GM21737 (cell line): ENCODE results near the gene ENTPD2.
"Not testable (repeated sequence)": the region's sequence is repeated elsewhere in the genome, so short reads cannot be mapped to it uniquely, and the experiment has no call there.

Experiments used
- ATAC-seq: cut with Tn5 transposase; IDR thresholded peaks from one replicate; pipeline ENCODE4 v1.9.1; 2021; ENCODE audit warnings: mild to moderate bottlenecking, moderate library complexity; ENCODE audit not compliant: unreplicated experiment

Gene ENTPD2

DNA sequence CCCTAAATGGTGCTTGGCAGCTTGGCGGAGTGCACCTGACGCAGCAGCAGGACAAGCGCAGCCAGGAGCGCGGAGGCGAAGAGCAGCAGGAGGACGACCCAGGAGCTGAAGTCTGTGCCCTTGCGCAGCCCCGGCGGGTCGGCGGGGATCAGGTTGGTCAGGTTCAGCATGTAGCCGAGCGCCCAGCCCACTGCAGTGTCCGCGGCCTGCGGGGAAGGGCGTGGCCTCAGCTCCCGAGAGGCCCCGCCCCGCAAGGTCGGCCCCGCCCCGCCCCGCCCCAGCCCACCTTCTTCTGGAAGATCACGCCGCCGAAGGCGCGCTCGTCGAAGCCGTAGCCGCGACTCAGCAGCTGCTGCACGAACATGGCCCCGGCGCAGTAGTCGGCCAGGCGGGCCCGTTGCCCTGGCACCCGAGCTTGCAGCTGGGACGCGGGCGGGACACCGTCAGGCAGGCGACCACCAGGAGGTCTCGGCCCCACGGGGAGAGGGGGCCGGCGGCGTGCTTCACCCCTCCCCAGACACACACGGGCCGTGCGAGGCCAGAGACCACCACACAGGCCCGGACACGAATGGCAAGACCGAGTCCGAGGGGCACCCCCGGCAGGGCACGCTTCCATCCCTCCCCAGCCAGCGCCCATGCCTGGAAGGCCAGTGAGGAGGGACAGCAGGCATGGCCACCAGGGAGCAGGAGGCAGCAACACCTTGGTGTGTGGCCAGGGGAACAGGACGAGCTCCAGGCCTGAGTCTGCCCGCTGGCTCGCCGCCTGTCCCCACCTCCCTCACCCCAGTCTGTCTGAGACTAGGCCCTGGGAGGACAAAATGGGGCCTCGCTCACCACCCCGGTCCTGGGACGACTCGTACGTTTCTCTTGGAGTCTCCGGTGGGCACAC is 5.0 kb downstream of the ENTPD2 start:
- ATAC-seq = no peak

DNA sequence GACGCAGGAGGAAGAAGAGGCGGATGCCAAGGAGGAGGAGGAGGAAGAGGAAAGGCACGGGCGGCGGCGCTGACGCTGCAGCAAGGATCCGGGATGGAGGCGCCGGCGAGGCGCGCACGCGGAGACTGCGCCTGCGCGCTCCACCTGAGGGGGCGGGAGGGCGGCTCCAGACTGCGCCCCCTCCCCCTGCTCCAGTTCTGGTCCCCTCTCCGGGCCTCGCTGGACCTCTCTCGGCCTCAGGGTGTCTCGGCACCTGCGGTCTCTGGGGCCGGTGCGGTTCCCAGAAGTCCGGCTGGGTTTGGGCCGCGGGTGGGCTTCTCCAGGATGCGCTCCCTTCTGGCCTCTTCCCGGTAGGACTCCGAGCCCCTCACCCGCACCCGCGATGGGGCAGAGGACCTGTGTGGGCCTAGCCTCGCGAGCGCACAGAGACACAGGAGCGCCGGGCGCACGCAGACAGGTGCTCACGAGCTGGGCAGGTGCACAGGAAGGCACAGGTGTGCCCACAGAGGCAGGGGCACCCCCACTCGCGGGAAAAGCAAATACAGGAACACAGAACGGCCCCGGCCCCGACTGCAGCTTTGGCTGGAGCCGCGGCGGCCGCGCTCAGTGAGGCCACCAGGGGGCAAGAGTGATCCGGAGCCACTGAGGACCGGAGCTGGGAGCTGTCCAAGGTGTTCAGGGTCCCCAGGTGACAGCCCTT is 7.6 kb downstream of the ENTPD2 start, which contains the start of gene NPDC1:
Gene NPDC1, minus strand, starts transcription at position 90 of the 700 bp plus-strand sequence. CDS start 188 bp downstream, outside the sequence.
- ATAC-seq = no peak

DNA sequence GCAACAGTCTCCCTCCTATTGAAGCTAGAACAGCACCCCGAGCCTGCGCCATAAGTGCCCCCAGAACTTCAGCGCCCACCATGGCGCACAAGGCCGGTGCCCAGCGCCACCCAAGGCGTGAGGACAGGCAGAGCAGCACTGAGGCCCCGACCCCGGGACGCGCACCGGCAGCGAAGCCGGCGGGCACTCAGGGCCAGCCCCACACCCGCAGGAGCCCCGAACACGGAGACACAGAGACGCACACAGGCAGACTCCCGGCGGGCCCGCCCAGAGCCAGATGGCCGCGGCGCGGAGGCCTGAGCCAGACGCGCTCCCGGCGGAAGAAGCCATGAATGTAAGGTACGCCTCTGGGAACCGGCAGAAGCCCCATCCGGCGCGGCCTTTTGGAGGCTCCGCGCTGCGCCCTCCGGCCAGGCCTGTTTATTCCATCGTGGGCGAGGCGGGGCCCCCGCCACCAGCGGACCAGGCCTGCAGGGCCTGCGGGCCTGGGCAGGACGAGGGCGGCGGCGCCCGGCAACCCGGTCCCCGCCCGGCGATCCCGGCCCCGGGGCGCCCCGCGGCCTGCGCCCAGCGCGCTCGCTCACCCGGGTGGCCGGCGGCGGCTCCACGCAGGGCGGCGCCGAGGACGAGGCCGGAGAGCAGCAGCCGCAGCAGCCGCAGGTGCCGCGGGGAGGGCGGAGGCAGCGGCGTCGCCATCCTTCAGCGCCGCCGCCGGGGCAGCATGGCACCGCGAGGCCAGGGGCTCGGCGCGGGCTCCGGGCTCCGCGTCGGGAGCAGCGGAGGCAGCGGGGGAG is 8.4 kb downstream of the ENTPD2 start:
- no peak for ATAC-seq

DNA sequence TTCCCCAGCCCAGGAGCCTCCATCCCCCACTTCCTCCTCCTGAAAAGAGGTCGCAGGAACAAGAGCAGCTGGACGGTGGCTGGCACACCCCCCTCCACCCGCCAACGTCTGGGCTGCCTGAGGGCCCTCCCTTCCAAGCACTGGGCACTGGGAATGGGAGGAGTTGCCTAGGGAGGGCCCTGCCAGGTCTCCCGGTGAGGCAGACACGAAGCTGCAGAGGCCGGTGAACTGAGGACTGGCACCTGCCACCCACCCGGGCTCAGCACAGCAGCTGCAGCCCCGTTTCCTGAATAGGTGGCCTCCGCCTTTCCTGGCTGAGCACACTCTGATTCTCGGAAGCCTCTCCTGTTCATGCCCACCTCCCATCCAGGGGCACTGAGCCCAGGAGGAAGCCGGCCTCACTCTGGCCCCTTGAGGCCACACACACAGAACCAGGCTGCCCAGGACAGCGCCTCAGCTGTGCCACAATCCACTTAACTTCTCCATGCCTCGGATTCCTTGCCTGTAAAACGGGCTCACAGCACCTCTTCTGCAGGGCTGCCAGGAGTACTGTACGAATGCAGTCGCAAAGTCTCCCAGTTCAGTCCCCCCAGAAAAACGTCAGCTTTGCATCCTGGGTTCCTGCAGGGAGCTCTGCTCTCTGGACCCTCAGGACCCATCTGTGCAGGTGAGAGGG is 9.2 kb downstream of the ENTPD2 start:
- ATAC-seq = no peak

DNA sequence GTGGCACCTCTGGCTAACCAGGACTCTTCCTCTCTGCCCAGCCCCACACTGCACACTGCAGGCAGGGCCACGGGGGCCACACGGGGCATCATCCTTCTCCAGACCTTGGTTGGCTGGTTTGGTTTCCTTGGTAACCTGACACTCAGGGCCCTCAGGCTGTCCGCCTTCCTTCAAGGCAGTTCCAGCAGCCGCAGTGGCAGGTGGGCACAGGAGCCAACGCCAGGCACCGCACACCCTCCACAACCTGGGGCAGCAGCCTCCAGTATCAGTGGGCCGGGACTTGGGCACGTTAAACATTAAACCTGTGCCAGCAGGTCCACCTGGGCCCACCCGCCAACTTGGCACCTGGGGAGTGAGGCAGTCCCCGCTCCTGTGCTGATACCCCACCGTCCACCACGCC is 9.8 kb downstream of the ENTPD2 start:
- no peak for ATAC-seq

DNA sequence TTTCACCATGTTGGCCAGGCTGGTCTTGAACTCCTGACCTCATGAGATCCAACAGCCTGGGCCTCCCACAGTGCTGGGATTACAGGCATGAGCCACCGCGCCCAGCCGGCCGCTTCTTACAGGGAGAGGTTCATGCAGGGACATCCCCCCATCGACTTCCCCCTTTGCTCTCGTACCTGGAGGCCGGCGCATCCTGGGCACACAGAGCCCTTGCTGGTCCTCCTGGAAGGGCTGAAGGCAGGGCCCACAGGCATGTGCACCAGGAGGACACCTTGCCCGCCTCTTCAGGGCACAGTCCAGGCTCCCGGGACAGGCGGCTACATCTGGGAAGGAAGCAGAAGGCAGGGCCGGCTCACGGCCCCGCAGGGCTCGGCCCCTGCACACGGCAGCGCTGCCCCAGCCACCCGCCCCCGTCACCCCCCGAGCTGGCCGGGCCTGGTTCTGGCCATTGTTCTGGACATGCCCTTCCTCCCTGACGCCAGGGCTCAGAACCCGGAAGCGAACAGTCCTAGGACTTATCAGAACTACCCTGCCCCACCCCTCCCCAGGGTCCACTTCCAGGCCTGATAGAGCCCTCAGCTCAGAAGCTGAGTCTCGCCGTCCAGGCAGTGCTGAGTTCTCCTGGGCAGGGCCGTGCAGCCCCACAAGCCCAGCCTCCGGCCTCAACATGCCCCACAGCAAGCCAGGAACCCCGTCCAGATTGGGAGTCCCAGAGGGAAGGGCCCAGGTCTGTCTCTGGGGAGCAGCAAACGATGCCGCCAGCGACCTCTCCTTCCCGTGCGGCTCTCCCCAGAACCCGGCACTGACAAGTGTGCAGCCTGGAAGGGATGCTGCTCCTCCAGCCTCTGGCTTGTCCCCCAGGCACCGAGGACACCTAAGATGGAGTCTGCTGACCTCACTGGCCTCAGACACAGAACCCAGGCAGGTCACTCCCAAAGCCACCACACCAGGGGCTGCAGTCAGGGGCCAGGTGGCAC is 10.8 kb downstream of the ENTPD2 start:
- ATAC-seq = no peak

DNA sequence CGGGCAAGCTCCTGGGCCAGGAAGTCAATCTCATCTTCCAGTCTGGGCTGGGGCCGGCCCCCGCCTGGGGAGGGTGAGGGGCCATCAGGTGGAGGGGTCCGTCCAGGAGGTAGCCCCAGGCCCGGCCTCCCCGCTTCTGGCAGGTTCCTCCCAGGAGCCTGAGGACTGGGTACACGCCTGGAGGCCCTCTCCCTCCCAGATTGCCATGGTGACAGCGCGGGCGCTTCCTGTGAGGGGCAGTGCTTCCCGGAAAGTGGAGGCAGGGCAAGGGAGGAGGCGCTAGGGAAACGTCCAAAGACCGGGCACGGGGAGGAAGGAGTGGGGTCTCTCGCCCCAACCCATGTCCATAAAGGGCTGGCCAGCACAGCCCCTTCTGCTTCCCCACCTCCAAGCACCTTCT is 12.7 kb downstream of the ENTPD2 start:
- no peak for ATAC-seq

DNA sequence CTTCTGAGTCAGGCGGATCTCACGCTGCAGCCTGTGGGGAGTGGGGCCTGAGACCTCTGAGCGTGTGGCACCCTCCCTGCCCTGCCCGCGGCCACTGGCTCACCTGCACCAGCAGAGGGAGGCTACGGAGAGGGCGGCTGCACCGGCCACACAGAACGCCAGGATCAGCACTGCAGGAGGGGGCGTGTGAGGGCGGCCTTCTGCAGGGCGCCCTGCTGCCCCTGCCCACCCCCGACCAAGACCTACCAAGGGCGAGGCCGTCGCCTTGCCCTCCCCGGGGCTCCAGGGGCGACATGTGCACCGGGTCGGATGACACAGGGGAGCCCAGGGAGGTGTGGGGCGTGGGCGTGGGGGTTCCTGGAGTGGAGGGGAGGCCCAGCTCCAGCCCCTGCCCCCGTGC is 13.3 kb downstream of the ENTPD2 start:
- no peak for ATAC-seq

DNA sequence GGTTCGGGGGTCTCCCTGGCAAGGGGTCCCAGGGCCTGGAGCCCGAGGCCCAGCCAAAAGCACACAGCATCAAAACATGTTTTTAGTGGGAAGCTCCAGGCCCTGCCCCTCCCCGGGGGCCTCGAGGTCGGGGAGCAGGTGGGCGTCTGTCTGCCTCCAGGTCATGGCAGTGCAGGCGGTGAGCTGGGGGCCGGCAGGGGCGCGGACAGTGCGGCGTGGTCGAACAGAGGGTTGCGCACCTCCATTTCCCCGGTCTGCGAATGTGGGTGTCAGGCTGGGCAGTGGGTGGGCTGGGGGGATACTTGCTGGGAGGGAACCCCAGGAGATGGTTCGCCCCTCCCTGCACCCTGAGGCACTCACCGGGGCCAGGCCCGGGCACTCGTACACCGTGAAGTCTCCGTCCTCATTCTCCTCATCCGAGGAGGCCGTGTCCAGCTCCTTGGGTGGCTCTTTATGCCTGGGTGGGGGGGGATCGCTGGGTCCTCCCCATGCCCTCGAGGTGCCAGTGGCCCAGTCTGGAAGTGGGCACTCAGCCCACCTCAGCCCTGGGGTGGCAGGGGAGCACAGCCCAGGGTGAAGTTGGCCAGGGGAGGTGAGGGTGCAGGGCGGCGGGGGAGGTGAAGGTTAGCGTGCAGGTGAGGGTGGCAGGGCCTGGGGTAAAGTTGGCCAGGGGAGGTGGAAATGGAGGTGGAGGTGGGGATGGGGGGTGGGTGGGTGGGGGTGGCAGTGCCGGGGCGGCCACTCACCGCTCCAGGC is 14.1 kb downstream of the ENTPD2 start:
- no peak for ATAC-seq

DNA sequence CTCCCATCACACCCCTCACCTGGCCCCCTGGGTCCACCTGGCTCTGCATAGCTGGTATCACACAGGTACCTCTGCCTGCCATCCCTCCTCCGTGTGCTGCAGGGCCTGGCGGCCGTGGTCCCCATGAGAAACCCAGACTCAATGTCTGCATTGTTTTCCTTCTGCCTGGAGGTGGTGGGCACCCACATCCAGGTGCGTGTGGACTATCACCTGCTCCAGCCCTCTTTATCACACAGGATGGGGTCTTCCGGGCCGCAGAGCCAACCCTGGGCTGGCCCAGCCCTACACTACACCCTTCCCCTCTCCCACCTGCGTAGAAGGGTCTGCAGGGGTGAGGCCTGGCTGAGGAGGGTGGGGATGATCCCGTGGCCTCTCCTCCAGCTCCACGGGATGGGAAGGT is 14.9 kb downstream of the ENTPD2 start:
- no peak for ATAC-seq

DNA sequence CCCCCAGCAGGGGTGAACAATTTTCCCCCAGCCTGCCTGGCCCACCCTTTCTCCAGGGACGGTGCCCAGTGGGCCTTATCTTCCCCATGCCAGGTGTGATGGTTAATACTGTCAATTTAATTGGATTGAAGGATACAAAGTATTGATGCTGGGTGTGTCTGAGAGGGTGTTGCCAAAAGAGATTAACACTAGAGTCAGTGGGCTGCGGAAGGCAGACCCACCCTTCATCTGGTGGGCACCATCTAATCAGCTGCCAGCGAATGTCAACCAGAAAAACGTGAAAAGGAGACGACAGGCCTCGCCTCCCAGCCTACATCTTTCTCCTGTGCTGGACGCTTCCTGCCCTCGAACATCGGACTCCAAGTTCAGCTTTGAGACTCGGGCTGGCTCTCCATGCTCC is 16.4 kb downstream of the ENTPD2 start:
- no peak for ATAC-seq

DNA sequence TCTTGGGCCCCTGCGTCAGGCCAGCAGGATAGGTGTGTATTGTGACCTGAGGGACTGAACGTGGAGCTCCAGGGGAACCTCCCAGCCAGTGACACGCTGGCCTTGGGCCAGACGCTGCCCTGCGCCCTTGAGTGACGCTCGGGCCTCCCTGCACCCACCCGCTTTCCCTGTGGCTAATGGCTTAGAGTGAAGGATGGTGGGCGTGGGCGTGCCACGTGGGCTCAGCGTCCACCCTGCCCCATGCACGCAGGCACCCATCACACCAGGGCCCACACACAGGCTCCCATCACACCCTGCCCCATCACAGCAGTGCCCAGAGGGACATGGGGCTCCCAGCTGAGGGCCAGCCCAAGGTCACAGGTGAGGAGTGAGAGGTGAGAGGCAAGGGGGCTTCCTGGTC is 16.8 kb downstream of the ENTPD2 start:
- ATAC-seq = no peak

DNA sequence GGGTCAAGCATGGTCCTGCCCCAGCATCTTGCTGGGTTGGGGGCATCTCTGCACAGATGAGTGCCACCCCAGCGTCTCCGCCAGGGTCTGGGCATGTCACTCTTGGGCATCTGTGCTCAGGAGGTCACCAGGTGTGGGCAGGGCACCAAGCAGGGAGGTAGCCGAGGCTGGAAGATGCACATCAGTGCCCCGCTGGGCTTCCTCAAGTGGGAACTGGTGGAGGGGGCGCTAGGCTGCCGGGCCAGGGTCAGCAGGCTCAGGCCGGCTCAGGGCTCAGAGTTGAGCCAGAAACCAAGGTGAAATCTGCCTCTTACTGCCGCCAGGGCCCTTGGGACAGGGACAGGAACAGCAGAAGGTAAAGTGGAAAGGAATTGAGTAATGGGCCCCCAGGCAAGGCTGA is 17.9 kb downstream of the ENTPD2 start:
- ATAC-seq = no peak

DNA sequence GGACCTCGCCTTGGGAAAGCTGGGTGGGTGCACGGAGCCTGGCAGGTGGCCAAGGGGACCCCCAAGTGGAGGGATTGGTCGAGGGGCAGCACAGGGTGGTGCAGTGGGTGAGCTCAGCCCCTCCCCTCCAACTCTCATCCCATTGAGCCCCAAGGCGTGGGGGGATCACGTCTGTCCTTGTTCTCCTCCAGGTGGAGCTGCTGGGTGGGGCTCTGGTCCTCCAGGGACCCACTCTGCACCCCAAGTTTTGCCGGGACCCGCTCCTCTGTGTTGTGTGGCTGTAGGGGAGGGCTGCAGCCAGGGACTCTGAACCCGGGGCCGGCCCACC is 18.4 kb downstream of the ENTPD2 start:
- no peak for ATAC-seq

DNA sequence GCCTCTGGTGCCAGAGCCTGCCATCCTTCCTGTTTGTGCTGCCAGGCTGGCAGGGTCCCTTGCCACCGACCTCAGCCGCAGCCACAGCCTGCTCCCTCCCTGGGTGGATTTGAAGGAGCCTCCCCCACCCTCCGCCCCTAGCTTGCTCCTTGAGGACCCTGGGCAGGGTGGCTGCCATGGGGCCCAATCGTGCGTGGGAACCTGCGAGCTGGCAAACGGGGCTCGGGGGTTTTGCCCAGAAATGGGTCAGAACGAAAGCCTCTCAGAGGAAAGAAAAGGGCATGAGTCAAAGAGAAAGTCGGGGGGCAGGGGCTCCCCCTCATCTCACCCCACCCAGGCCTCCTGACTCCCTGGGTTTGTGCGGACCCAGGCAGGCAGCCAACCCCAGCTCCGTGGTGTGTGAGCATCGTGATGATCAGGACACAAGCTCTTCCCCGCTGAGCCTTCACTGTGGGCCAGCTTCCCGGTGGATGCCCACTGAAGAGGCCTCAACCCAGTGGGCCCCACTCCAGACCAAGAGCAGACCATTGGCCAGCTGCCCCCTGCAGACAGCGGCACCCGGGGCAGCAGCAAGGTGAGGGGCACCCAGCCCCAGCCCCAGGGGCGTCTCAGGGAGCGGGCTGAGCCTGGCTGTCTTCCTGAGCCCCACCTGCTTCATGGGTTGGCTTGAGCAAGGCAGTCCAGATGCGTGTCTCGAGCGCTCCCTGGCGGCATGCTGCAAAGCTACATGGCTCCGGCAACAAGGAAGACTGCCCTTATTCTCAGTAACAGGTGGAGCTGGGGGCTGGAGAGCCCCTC is 19.0 kb downstream of the ENTPD2 start:
- ATAC-seq = no peak

DNA sequence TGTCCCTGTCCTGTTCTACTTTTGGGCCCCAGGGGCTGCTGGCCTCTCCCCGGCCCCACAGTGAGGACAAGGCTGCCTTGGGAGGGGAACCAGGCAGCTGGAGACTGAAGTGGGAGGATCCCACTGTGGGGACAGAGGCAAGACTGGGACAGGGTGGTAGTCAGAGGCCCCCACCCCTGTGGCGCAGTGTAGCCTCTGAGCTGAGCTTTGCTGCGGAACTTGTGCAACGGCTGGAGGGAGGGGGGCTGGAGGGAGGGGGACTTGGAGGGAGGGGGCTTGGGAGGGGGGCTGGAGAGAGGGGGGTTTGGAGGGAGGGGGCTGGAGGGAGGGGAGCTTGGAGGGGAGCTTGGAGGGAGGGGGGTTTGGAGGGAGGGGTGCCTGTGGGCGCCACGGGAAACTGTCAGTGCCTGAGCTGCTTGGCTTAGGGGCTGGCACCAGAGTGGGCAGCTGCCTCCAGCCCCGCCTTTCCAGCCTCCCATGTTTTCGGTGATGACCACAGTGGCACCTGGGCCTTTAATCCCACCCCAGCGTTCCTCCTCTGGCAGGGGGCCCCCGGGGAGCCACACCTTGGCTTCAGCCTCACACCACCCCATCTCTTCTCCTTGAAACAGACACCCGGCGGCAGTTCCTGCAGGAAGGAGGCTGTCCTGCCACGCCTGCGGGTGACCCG is 19.7 kb downstream of the ENTPD2 start:
- no peak for ATAC-seq

DNA sequence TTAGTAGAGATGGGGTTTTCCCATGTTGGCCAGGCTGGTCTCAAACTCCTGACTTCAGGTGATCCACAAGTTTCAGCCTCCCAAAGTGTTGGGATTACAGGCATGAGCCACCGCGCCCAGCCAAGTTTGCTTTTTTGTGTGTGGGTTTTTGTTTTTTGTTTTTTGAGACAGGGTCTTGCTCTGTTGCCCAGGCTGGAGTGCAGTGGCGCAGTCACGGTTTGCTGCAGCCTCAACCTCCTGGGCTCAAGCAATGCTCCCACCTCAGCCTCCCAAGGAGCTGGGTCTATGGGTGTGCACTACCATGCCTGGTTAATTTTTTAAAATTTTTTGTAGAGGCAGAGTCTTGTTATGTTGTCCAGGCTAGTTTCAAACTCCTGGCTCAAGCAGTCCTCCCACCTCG is 20.4 kb downstream of the ENTPD2 start:
- ATAC-seq = not testable (repeated sequence)

DNA sequence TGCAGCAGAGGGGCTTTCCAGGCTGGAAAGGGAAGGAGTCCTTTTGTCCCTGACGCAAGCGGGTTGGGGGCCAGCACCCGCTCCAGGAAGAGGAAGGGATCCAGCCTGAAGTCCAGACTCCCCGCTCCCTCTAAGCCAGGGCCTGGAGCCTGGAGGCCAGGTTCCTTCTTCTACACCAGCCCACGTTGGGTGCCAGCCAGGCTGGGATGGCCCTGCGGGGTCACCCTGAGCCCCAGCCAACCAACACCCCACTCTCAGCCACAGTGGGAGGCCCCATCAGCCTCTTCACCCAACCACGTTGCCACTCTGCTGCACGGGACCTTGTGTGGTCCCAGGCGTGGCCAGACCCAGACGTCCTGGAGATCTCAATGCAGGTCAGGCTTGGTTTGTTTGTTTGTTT is 21.0 kb downstream of the ENTPD2 start:
- ATAC-seq = no peak
